SK-N-DZ (cell line): Measurements from ENCODE around the gene BIN2.
"Not testable (repeated sequence)": the region's sequence is repeated elsewhere in the genome, so short reads cannot be mapped to it uniquely, and the experiment has no call there.

ENCODE experiments used
- DNase-seq: peaks from one replicate; pipeline ENCODE4 v3.0.0-alpha.2; 2015; ENCODE audit warnings: low spot score

BIN2 gene

DNA sequence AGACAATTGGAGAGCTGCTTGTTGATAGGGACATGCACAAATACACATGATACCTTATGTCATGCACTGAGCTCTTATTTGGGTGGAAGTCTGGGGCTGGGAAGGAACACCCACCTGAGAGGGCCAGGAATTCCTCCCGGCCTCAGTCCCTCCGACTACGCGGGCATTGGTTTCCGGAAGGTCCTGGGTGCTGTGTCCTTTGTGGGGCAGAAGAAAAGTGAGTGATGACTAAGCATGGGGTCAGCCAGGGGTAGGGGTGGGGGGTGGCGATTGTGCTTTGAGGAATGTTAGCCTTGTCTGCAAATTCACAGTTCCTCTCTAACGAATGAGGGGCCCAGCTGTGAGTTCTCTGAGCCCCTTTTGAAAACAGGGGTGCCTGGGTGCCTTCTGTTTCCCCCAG, 21.7 kb upstream of the BIN2 start:
- no peak for DNase-seq

DNA sequence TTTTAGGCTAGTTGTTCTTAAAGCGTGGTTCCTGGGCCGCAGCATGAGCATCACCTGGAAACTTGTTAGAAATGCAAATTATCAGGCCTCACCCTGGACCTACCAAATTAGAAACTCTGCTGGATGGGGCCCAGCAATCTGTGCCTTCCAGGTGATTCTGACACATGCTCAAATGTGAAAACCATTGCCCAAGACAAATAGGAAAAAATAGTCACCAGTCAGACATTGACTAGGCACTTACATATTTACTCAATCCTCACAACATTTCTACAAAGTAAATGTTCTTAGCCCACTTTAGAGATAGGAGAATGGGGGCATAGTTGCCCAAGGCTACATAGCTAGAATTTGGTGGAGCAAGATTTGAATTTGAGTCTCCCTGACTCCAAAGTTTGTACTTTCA, 19.2 kb upstream of the BIN2 start:
- DNase-seq, result no peak

DNA sequence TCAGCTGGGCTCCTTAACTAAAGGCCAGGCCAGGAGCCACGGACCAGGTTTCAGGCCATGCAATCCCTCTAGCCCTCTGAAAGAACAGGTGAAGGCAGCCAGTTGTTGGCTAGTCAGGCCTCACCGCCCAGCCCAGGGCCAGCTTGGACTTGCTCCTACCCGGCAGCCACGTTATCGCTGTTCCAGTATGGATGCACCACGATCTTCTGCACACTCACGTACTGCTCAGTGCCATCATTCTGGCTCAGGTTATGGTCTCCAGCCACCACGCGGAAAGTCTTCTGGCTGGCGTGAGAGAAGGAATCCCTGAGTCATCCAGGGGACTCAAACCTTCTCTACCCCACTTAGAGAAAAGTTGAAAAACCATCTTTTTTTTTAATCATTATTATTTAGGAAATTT, 18.4 kb upstream of the BIN2 start:
- DNase-seq, result no peak

DNA sequence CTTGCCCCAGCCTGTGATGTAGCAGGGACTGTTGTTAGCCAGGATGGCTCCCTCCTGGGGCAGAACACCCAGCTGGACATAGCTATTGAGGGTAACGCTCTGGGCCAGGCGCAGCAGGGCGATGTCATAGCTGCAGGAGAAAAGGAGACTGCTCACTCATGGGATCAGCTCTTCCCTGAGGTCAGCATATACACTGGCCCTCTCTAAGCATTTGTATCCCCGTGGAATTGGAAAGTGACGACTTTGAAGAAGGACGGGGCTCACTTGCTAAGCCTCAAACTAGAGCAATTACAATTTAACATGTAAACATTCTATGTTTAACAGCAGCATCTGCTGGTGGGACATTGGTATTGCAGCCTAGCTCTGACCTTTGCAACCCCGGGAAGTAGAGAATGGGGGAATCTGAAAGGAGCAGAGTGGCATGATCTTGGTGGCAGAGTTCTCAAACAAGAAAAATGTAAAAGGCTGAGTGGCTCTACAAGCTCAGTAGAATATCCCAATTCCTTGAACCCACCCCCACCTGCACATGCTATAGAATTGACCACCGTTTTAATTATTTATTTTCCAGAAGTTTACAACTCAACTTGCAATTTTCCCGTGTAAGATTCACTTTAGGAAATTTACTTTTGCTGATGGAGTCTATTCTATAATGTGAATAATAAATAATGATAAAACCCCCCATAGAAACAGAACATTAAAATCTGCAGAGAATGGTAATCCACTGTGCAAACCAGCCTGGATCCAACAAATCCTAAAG, 17.5 kb upstream of the BIN2 start:
- peak; percentile 74 for DNase-seq

DNA sequence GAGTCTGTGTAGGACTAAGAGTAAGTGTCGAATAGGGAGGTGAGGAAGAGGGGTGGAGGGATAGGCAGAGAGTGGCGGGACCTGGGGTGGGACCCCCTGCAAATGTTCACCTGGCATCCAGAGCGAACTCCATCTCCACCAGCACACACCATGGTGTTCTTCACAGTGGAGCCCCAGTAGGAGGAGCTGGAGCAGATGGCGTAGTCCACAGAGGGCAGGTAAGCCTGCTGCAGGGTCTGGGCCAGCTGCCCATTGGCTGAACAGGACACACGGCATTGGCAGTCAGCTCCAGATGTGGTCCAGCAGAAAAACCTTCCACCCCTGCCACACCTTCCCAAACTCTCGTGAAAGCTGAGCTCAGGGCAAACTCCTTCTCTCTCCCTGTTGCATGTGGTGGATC, 15.8 kb upstream of the BIN2 start:
- no peak for DNase-seq

DNA sequence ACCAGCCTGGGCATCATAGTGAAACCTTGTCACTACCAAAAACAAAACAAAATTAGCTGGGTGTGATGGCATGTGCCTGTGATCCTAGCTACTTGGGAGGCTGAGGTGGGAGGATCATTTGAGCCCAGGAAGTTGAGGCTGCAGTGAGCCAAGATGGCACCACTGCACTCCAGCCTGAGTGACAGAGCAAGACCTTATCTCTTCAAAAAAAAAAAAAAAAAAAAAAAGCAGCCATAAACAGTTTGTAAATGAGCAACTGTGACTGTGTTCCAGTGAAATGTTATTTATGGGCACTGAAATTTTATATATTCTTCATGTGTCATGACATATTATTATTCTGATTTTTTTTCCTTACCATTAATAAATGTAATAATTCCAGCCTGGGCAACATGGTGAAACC, 13.4 kb upstream of the BIN2 start:
- DNase-seq, result not testable (repeated sequence)

DNA sequence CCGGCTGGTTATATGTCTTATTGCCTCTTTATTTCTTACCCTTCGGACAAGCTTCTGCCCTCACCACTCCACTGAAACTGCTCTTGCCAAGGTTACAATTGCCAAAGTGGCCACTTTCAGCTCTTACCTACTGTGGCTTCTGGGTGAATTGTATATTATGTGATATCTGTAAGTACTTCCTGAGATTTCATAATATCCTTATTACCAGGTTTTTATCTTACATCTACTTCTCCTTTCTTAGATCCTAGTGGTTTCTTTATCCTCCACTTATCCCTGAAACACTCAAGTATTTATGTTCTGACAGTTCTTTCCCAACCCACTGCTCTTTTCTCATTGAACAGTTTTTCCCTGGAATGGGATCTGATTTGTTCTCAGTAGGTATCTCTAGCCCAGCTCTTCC, 12.0 kb upstream of the BIN2 start:
- no peak for DNase-seq

DNA sequence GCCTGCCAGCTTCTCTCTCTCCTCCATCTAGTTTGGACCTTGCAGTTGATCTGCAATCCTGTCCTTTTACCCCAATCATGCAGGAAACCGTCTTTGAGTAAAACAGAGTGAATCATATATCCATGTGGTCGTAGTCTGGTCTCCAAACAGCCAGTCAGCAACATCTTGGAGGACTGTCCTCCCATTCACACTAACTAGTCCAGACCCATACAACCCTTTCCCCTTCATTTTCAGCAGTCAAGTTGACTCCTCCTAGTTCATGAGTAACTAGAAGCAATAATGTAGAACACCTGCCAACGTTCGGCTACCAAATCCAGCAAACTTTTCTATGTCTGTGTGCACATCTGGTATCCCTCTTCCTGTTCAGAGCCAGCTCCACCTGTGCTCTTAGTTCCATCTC, 10.8 kb upstream of the BIN2 start:
- no peak for DNase-seq

DNA sequence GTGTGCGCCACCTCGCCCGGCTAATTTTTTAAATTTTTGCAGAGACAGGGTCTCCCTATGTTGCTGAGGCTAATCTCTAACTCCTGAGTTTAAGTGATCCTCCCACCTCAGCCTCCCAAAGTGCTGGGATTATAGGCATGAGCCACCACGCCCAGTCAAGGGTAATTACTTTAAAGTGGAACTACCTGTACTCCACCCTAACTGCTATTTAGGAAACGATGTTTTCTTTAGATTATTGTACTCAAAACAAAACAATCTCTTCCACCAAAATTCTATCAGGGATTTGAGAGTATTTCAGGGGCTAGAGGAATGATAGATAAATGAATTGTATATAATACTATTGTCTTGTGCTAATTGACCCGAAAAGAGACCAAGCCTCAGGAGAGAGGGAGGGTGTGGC, 9.6 kb upstream of the BIN2 start:
- DNase-seq, result no peak

DNA sequence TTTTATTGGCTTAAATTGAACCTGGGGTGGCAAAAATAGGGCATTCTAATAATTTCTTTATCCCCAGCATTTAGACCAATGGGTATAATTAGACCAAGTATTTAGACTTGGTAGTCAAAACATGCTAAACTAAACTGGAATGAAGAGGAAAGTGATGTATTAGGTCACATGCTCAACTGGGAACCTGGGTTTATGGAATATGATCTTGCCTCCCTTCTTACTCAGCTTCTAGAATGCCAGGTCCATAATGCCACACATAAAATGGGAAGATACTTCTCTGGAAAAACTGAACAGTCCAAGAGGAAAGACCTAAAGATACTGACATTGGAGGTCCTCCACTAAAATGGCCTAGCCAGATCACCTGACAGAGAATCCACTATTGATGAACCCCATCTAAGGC, 6.2 kb upstream of the BIN2 start:
- no peak for DNase-seq

DNA sequence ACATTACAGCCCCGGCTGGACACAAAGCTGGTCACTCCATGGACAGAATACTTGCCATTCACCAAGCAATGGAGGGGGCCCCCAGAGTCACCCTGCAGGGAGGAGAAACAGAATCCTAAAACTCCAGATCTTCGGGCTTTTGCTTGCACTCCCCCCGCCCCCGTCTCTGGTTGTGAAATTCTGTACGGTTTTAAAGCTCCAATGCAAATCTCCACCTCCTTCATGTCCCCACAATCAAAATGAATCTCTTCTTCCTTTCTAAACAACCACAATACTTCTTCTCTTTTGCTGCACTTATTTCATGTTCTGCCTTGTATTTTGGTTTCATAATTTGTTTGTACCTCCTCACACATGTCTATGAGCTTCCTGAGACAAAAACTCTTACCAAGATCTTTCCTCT, 5.8 kb upstream of the BIN2 start:
- no peak for DNase-seq

DNA sequence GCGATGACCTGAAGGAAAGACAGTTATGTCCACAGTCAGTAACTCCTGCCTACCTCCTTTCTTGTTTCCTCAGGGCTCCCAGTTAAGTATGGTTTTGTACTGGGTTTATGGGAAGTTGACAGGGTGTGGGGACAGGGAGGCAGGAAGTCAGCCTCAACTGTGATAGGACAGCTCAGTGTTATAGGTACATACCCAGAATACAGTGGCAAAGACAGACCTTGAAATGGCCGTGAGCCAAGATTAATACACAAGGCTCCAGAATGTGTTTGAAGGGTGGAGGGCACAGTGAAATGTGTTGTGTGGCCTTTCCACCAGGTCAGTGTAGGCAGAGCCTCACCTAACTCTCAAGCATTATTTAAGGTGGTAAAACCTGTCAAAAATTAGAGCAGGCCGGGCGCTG, 4.6 kb upstream of the BIN2 start:
- no peak for DNase-seq

DNA sequence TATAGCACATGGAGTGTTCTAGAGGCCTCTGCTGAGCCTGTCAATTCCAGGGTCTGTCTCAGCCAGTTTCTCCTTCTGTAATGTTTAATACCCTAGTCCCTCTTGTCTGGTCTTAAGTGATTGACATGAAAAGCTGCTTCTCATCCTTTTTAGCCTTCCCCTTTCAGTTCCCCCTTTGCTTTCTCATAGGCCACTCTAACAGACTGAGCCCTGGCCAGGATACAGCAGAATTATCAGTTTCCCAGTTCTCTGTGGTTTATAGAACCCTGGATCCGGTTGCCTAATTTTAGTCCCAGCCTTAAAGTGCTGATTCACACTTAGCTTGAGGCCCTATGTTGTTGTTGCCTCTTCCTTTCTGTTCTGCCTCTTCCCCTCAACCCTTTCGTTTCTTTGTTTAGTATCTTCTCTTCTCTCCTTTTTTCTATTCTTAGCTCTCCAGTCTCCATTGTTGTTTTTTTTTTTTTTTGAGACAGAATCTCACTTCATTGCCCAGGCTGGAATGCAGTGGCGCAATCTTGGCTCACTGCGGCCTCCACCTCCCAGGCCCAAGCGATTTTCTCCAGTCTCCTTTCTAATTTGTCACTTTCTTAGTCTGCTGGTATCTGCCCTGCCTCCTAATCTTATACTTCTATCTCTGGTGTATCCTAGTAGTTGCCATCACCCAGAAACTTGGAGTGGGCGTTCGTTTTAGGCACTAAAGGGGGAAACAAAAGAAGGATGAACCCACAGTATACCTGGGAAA, 2.9 kb upstream of the BIN2 start:
- DNase-seq, result no peak

DNA sequence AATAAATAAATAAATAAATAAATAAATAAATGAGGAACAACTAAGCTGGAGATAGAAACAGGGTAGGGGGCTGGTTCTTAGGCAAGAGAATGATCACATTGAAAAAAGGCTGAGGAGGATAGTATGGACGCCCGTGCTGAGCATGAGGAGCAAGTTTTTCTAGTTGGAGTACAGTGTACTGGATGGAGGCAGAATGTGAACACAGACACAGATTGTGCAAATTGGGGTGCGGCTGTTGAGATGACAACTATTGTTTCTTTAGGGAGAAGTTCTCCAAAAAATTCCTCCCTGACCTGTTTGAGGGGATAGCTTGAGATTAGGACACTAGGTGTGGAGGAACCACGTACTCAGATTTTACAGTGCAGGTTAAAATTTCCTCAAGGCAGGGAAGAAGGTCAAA, 979 bp upstream of the BIN2 start:
- DNase-seq, result no peak

DNA sequence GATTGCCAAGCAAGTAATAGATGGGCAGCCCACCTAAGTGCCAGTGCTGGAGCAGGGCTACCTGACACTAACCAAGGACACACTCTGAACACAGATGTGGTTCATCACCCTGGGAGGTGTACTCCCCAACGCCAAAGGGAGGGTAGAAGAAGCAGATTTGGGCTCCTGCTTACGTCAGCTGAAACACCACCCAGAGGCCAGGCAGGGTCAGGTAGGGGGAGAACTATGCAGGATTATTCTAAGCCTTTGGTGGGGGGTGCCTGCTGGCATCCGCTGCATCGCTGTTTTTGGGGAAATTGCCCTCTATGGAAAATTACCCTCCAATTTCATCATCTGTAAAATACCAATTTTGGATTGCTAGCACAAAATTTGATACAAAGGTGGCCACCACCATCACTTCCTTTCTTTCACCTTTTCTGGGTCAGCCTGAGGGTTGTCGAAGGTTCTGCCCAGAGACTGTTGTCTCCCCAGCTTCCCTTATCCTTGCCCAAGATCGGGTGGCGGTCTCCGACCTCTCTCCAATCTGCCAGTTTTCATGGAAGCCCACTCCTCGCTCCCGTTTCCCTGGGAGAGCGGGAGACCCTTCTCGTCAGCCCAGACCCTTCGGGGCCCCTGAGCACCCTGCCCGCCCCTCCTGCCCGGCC, 535 bp downstream of the BIN2 start:
- no peak for DNase-seq

DNA sequence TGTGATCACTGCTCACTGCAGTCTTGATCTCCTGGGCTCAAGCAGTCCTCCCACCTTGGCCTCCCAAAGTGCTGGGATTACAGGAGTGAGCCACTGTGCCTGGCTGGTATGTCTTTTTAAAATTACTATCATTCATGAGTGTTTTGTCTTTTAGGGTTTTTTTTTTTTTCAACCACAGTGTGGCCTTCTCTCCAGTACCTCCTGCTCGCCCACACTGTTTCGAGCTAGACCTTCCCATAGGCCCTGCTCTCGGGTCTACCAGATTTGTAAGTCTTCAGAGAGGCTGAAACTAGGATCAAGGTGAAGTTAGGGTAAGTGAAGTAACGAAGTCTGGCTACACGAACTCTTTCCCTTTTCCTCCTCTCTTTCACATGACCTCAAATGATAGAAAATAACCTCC, 1.5 kb downstream of the BIN2 start:
- DNase-seq, result no peak

DNA sequence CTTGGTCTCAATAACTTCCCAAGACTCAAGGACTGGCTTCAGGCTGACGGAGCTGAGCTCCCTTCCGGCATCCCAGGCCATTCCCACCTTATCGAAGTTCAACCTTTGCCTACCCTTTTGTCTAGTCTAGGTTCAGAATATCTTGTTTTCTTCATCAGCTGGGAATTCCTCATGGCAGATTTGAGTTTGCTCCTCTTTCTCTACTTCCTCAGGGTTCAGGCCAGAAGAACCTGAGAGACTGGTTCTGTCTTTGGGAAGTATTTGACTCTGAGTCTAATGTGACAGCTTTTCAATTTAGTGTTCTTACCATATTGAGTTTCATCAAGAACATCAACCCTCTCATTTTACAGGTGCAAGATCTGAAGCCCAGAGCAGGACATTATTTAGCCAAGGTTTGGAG, 2.1 kb downstream of the BIN2 start:
- no peak for DNase-seq

DNA sequence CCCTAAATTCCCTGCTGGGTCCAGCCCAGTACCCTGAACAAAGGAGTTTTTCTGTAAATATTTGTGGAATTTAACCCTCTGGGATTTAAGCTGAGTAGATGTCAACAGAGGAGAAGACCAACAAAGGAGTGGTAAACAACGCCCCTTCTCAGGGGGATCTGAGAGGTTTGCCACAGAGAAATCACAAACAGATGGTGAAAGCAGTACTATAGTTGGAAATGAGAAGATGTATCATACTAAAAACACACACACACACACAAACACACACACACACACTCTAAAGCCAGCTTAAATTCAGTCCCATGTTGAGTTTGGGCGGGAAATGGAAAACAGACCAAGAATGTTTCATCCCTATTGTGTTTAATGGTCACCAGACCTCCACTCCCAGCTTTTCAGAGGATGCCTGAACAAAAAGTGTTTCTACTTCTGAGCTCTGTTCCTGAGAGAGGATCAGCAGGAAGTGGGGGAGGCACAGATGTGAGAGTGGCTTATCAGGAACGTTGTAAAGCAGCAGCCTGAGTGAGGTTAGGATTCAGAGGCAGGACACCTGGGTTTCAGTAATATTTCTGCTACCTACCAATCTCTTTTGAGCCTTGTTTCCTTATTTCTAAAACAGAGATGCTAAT, 3.2 kb downstream of the BIN2 start:
- no peak for DNase-seq

DNA sequence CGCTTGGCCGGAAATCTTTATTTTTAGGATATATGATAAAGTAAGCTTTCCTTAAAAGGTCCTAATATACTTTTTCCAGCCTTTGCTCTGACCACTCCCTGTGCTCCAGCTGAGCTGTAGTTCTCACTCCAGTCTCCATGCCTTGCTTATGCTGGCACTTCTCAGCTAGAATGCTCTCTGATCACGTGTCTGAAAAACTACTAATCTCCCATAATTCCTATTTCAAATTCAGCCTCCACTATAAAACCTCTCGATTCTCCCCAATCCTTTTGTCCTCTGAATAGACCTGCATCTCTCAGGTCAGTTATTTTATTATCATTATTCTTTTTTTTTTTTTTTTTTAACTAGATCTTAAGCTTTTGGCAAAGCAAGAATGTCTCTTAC, 3.7 kb downstream of the BIN2 start:
- DNase-seq, result no peak

DNA sequence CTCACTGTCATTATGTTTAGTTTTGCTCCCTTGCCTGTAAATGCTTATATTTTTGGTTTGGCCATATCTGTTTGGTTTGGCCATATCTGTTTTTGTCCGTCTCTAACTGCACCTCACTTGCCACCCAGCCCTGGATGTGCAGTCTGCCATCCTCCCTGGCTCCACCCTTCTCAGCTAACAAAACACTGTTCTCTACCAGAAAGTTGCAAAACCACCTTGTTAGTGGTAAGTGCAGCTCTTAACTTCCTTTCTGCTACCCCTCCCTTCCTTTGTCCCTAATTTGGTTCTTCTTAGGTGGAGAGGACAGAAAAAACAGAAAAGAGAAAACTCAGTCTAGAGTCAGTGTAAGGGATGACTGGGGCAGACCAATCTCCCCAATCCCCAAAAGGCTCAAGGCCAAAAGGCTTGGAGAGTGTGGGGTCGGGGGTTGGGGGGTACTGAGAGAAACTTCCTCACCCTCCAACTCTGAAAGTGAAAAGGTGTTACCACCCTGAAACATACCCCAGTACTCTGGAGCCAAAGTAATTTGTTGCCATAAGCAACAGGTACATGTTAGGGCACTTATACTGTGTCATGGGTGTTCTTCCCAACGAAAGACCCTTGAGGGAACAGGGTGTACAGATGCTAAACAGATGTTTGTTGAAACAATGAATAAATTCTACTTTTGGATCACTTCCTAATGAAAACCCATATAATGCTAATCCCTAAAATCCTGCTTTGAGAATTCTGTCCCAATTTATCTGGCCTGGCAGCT, 5.0 kb downstream of the BIN2 start:
- no peak for DNase-seq

DNA sequence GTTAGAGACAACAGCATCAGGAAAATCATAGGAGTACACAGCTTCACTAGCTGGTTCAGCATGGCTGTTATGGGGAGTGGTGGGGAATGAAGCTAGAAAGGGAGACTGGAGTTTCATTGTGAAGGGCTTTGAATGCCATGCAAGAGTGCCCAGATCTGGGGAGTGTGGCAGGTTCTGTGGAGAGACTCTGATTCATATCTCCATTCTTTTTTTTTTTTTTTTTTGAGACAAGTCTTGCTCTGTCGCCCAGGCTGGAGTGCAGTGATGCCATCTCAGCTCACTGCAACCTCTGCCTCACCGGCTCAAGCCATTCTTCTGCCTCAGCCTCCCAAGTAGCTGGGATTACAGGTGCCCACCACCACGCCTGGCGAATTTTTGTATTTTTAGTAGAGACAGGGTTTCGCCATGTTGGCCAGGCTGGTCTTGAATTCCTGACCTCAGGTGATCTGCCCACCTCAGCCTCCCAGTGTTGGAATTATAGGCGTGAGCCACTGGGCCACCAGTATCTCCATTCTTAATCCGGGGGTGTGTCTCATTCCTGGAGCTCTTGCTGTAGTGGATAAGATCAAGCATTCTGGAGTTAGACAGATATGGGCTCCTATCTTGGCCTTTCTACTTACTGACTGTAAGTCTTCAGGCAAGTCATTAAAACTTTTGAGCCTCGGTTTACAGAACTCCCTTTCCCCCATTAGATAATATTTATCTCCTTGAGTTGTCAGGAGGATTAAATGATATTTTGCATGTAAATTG, 5.7 kb downstream of the BIN2 start:
- DNase-seq, result not testable (repeated sequence)
